ENCODE measurements around the gene ITGB4. TPM values are rescaled to one million over a fixed set of nuclear protein-coding genes. Genes with fewer than 3 reads are reported as not detected.

Gene ITGB4
- total and polyA plus RNA-seq, 2 donors: 22.4 to 64.8 TPM

GRCh38 chr17:75731086-75731715, 9.9 kb downstream of the ITGB4 start:
- H3K36me3 ChIP-seq (ENCODE audit: insufficient read depth): no peaks in the 10 kb centered on the region
- DNase-seq (ENCODE audit: extremely low spot score): no peak
- no peaks in the 10 kb centered on the region for H3K4me1 ChIP-seq (ENCODE audit: insufficient read depth)
- no peak overlapping the region for H3K27ac ChIP-seq (ENCODE audit: low read depth)
- WGBS: 84% methylated on average over 26 of the region's 26 CpGs
- no peak overlapping the region for H3K4me3 ChIP-seq (ENCODE audit: low read depth, low read length)

GRCh38 chr17:75731716-75732498, 10.6 kb downstream of the ITGB4 start:
- DNase-seq (ENCODE audit: extremely low spot score): no peak
- Histone ChIP-seq H3K4me1 (ENCODE audit: insufficient read depth) (no peaks in the 10 kb centered on the region), H3K4me3 (ENCODE audit: low read depth, low read length) (no peak overlapping the region), H3K36me3 (ENCODE audit: insufficient read depth) (no peaks in the 10 kb centered on the region), H3K27ac (ENCODE audit: low read depth) (no peak overlapping the region)
- WGBS: 88% methylated on average over 31 of the region's 31 CpGs

- no peak for DNase-seq (ENCODE audit: extremely low spot score)
- H3K36me3 ChIP-seq (ENCODE audit: insufficient read depth): no peaks in the 10 kb centered on the region
- H3K27ac ChIP-seq (ENCODE audit: low read depth): no peak overlapping the region
- 90% methylated on average over 18 of the region's 18 CpGs for WGBS
- no peaks in the 10 kb centered on the region for H3K4me1 ChIP-seq (ENCODE audit: insufficient read depth)
- no peak overlapping the region for H3K4me3 ChIP-seq (ENCODE audit: low read depth, low read length)
Measured at GRCh38 chr17:75733471-75733870, 12.2 kb downstream of the ITGB4 start.

- WGBS: 76% methylated on average over 4 of the region's 4 CpGs
- Histone ChIP-seq H3K36me3 (ENCODE audit: insufficient read depth) (no peaks in the 10 kb centered on the region), H3K4me1 (ENCODE audit: insufficient read depth) (no peaks in the 10 kb centered on the region), H3K27ac (ENCODE audit: low read depth) (no peak overlapping the region), H3K4me3 (ENCODE audit: low read depth, low read length) (no peak overlapping the region)
- no peak for DNase-seq (ENCODE audit: extremely low spot score)
Measured at GRCh38 chr17:75734674-75735294, 13.5 kb downstream of the ITGB4 start.

- H3K4me1 ChIP-seq (ENCODE audit: insufficient read depth): no peaks in the 10 kb centered on the region
- DNase-seq (ENCODE audit: extremely low spot score): no peak
- WGBS: 84% methylated on average over 26 of the region's 26 CpGs
- H3K36me3 ChIP-seq (ENCODE audit: insufficient read depth): no peaks in the 10 kb centered on the region
- no peak overlapping the region for H3K4me3 ChIP-seq (ENCODE audit: low read depth, low read length)
- no peak overlapping the region for H3K27ac ChIP-seq (ENCODE audit: low read depth)
Measured at GRCh38 chr17:75736173-75736835, 15.0 kb downstream of the ITGB4 start.

GRCh38 chr17:75737133-75737962, 16.1 kb downstream of the ITGB4 start:
- Histone ChIP-seq H3K27ac (ENCODE audit: low read depth) (no peak overlapping the region), H3K4me3 (ENCODE audit: low read depth, low read length) (no peak overlapping the region), H3K4me1 (ENCODE audit: insufficient read depth) (no peaks in the 10 kb centered on the region), H3K36me3 (ENCODE audit: insufficient read depth) (no peaks in the 10 kb centered on the region)
- 72% methylated on average over 20 of the region's 20 CpGs for WGBS
- no peak for DNase-seq (ENCODE audit: extremely low spot score)

GRCh38 chr17:75738218-75738802, 17.1 kb downstream of the ITGB4 start:
- no peak overlapping the region for H3K4me3 ChIP-seq (ENCODE audit: low read depth, low read length)
- no peaks in the 10 kb centered on the region for H3K36me3 ChIP-seq (ENCODE audit: insufficient read depth)
- H3K27ac ChIP-seq (ENCODE audit: low read depth): no peak overlapping the region
- no peak for DNase-seq (ENCODE audit: extremely low spot score)
- WGBS: 59% methylated on average over 14 of the region's 14 CpGs
- H3K4me1 ChIP-seq (ENCODE audit: insufficient read depth): no peaks in the 10 kb centered on the region

- H3K4me3 ChIP-seq (ENCODE audit: low read depth, low read length): no peak overlapping the region
- no peak overlapping the region for H3K27ac ChIP-seq (ENCODE audit: low read depth)
- no peak for DNase-seq (ENCODE audit: extremely low spot score)
- H3K36me3 ChIP-seq (ENCODE audit: insufficient read depth): no peaks in the 10 kb centered on the region
- H3K4me1 ChIP-seq (ENCODE audit: insufficient read depth): no peaks in the 10 kb centered on the region
- 88% methylated on average over 7 of the region's 7 CpGs for WGBS
Measured at GRCh38 chr17:75739174-75739573, 17.9 kb downstream of the ITGB4 start.

- Histone ChIP-seq H3K4me3 (ENCODE audit: low read depth, low read length) (no peak overlapping the region), H3K27ac (ENCODE audit: low read depth) (no peak overlapping the region), H3K4me1 (ENCODE audit: insufficient read depth) (no peaks in the 10 kb centered on the region), H3K36me3 (ENCODE audit: insufficient read depth) (no peaks in the 10 kb centered on the region)
- WGBS: 90% methylated on average over 14 of the region's 14 CpGs
- DNase-seq (ENCODE audit: extremely low spot score): no peak
Measured at GRCh38 chr17:75739801-75740200, 18.5 kb downstream of the ITGB4 start.

- Histone ChIP-seq H3K27ac (ENCODE audit: low read depth) (no peak overlapping the region), H3K36me3 (ENCODE audit: insufficient read depth) (no peaks in the 10 kb centered on the region), H3K4me3 (ENCODE audit: low read depth, low read length) (no peak overlapping the region), H3K4me1 (ENCODE audit: insufficient read depth) (no peaks in the 10 kb centered on the region)
- WGBS: 91% methylated on average over 17 of the region's 17 CpGs
- DNase-seq (ENCODE audit: extremely low spot score): no peak
Measured at GRCh38 chr17:75740215-75740614, 19.0 kb downstream of the ITGB4 start.

GRCh38 chr17:75740631-75741077, 19.4 kb downstream of the ITGB4 start:
- WGBS: 75% methylated on average over 17 of the region's 17 CpGs
- Histone ChIP-seq H3K36me3 (ENCODE audit: insufficient read depth) (no peaks in the 10 kb centered on the region), H3K27ac (ENCODE audit: low read depth) (no peak overlapping the region), H3K4me1 (ENCODE audit: insufficient read depth) (no peaks in the 10 kb centered on the region), H3K4me3 (ENCODE audit: low read depth, low read length) (no peak overlapping the region)
- no peak for DNase-seq (ENCODE audit: extremely low spot score)

- no peak overlapping the region for H3K4me3 ChIP-seq (ENCODE audit: low read depth, low read length)
- no peaks in the 10 kb centered on the region for H3K36me3 ChIP-seq (ENCODE audit: insufficient read depth)
- no peak for DNase-seq (ENCODE audit: extremely low spot score)
- H3K4me1 ChIP-seq (ENCODE audit: insufficient read depth): no peaks in the 10 kb centered on the region
- H3K27ac ChIP-seq (ENCODE audit: low read depth): no peak overlapping the region
- 84% methylated on average over 25 of the region's 25 CpGs for WGBS
Measured at GRCh38 chr17:75742337-75742736, 21.1 kb downstream of the ITGB4 start.

Data from urinary bladder (tissue), 4 donors.